K562 (cell line): ENCODE measurements around the gene PAF1. TPM values are rescaled to one million over a fixed set of nuclear protein-coding genes. Genes with fewer than 3 reads are reported as not detected.

Experiments used
- ETV6 ChIP-seq, 3 experiments: fragments of 150-350 bp in 1 of 3; sonication (generic) in 1 of 3; formaldehyde crosslinking in 1 of 3; IDR thresholded peaks; 2 replicates each; pipeline versions ENCODE4 v1.6.1 to v1.8.0; 2014 to 2022; ENCODE audit warnings: borderline replicate concordance in 2 of 3, low read depth in 2 of 3, antibody characterized with exemption in 1 of 3, low read length in 1 of 3, mild to moderate bottlenecking in 1 of 3, missing genetic modification reagents in 1 of 3
- KDM2B ChIP-seq: fragments of 250-450 bp; sonication (Bioruptor Pico); IDR thresholded peaks from 2 replicates; pipeline ENCODE4 v1.8.0; 2021; ENCODE audit warnings: mild to moderate bottlenecking, moderate library complexity
- MEF2A ChIP-seq: IDR thresholded peaks from 2 replicates; pipeline ENCODE4 v1.6.1; 2011; ENCODE audit warnings: low read depth, mild to moderate bottlenecking, low read length, moderate library complexity; ENCODE audit not compliant: control insufficient read depth
- NFRKB ChIP-seq: fragments of 450-650 bp; IDR thresholded peaks from 2 replicates; pipeline ENCODE4 v1.6.1; 2016; ENCODE audit warnings: low read depth
- SREBF1 ChIP-seq: fragments of 150-350 bp; IDR thresholded peaks from 2 replicates; pipeline ENCODE4 v1.6.1; 2014; ENCODE audit warnings: antibody characterized with exemption, low read depth, low read length, borderline replicate concordance
- ZBTB5 ChIP-seq: fragments of 450-650 bp; IDR thresholded peaks from 2 replicates; pipeline ENCODE4 v1.6.1; 2017; ENCODE audit warnings: antibody characterized with exemption
- ZNF263 ChIP-seq: sonication (generic); formaldehyde crosslinking; IDR thresholded peaks from 2 replicates; pipeline ENCODE4 v1.8.0; 2022; ENCODE audit warnings: mild to moderate bottlenecking, missing genetic modification reagents, borderline replicate concordance
- ZNF274 ChIP-seq: IDR thresholded peaks from 2 replicates; pipeline ENCODE4 v1.6.1; 2011; ENCODE audit warnings: low read depth, mild to moderate bottlenecking, low read length, moderate library complexity, borderline replicate concordance
- ZNF280A ChIP-seq: fragments of 450-650 bp; IDR thresholded peaks from 2 replicates; pipeline ENCODE4 v1.6.1; 2018; ENCODE audit warnings: mild to moderate bottlenecking, low read depth; ENCODE audit not compliant: partially characterized antibody
- ZNF707 ChIP-seq: fragments of 250-450 bp; sonication (Bioruptor Pico); conservative IDR thresholded peaks from 2 replicates; pipeline ENCODE4 v1.8.0; 2022; ENCODE audit warnings: inconsistent platforms, mild to moderate bottlenecking, moderate library complexity
- polyA plus RNA-seq, 8 experiments: library from polyadenylated mRNA; depleted of rRNA in 4 of 8; stranded (reverse) in 5 of 8; unstranded in 3 of 8; fragments of >200 nt; fragmentation: Nextera tagmentation in 2 of 8; fragmentation: Illumina TruSeq in 1 of 8; extraction: Ambion mirVana in 2 of 8; extraction: Trizol in 1 of 8; gene quantifications; 2 replicates each; pipeline versions ENCODE4 v1.2.1 to v1.2.3, GENCODE V29; 2011 to 2014; ENCODE audit warnings: inconsistent platforms in 1 of 8, missing spikeins in 1 of 8
- total RNA-seq, 7 experiments: library from RNA; depleted of rRNA in 6 of 7; stranded (reverse); fragments of >200 nt in 6 of 7; fragmentation: Illumina TruSeq in 2 of 7; extraction: Trizol in 2 of 7; gene quantifications; 2 replicates each; pipeline versions ENCODE4 v1.2.1 to v1.2.3, GENCODE V29; 2011 to 2021; ENCODE audit warnings: low replicate concordance in 1 of 7
- TF ChIP-seq, protein P1 (sequence below), 2 experiments: fragments of 450-650 bp; formaldehyde crosslinking in 1 of 2; IDR thresholded peaks; 2 replicates each; pipeline versions ENCODE4 v1.4.0 to v1.6.1; 2014 to 2020; ENCODE audit warnings: mild to moderate bottlenecking in 2 of 2, borderline replicate concordance in 1 of 2, low read depth in 1 of 2
- TF ChIP-seq, protein P2 (sequence below): fragments of 450-650 bp; IDR thresholded peaks from 2 replicates; pipeline ENCODE4 v1.6.1; 2016; ENCODE audit warnings: missing biosample characterization, missing genetic modification characterization

Gene PAF1
- total and polyA plus RNA-seq, 9 of the 15 experiments (the other 6 are each of a cell fraction or from before 2014, with no cell fraction given) = 1.5 to 45.0 (median 33.8) TPM

DNA sequence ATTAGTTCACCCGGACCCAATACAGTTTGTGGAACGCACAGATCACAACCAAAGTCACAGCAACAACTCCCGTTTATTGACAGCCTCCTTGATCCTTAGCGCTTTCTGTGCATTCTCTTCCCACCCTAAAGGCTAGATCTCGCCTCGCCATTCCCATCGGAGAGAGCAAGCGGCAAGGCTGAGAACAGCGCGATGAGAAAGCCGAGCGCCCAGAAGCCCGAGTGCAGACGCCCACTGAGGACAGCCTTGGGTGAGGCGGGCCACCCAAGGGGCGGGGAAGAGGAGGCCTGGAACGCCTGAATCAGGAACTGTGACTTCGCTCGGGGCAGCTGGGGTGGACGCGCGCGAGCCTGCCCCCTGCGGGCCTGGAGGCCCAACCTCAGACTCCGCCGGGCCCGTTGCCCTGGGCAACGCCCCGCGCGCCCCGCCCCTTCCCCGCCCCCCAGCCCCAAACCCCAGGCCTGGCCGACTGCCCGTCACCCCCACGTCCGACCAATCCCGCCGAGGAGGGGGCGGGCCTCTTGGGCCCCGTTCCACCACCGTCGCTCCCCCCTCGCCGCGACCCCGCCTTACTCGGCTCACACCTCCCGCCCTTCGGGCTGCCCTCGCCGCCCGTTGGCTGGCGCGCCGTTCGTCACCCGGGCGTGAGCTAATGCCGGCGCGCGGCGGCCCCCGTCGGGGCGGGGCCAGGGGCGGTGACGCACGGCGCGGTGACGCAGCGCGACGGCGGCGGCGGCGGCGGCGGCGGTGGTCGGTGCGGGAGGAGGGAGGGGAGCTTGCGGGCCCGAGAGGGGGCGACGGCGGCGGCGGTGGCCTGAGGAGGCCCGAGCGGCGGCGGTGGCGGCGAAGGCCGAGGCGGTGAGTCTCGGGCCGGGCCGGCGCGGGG lies 48.9 kb downstream of the PAF1 start, which contains the start of gene SAMD4B (continued):
- TF ChIP-seq ETV6 (IDR thresholded peaks at IDR 0.05; ENCODE audit: borderline replicate concordance in 1 of 2, low read depth in 2 of 2, low read length in 1 of 2) = no peak
- no peak for TF ChIP-seq ETV6 (CRISPR knock-in tag; IDR thresholded peaks at IDR 0.05; ENCODE audit: borderline replicate concordance)
- TF ChIP-seq, protein P1, sequence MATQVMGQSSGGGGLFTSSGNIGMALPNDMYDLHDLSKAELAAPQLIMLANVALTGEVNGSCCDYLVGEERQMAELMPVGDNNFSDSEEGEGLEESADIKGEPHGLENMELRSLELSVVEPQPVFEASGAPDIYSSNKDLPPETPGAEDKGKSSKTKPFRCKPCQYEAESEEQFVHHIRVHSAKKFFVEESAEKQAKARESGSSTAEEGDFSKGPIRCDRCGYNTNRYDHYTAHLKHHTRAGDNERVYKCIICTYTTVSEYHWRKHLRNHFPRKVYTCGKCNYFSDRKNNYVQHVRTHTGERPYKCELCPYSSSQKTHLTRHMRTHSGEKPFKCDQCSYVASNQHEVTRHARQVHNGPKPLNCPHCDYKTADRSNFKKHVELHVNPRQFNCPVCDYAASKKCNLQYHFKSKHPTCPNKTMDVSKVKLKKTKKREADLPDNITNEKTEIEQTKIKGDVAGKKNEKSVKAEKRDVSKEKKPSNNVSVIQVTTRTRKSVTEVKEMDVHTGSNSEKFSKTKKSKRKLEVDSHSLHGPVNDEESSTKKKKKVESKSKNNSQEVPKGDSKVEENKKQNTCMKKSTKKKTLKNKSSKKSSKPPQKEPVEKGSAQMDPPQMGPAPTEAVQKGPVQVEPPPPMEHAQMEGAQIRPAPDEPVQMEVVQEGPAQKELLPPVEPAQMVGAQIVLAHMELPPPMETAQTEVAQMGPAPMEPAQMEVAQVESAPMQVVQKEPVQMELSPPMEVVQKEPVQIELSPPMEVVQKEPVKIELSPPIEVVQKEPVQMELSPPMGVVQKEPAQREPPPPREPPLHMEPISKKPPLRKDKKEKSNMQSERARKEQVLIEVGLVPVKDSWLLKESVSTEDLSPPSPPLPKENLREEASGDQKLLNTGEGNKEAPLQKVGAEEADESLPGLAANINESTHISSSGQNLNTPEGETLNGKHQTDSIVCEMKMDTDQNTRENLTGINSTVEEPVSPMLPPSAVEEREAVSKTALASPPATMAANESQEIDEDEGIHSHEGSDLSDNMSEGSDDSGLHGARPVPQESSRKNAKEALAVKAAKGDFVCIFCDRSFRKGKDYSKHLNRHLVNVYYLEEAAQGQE (IDR thresholded peaks at IDR 0.05; ENCODE audit: borderline replicate concordance) = no peak; the same call in 1 of the 2 replicates
- TF ChIP-seq, protein P1 (CRISPR knock-in tag; IDR thresholded peaks at IDR 0.05; ENCODE audit: low read depth) = no peak
- TF ChIP-seq, protein P2, sequence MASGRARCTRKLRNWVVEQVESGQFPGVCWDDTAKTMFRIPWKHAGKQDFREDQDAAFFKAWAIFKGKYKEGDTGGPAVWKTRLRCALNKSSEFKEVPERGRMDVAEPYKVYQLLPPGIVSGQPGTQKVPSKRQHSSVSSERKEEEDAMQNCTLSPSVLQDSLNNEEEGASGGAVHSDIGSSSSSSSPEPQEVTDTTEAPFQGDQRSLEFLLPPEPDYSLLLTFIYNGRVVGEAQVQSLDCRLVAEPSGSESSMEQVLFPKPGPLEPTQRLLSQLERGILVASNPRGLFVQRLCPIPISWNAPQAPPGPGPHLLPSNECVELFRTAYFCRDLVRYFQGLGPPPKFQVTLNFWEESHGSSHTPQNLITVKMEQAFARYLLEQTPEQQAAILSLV (tag) = no peak
- TF ChIP-seq ZNF280A = no peak
- no peak for TF ChIP-seq ZNF274
- TF ChIP-seq ZBTB5 = no peak
- TF ChIP-seq MEF2A = 0 out of 2 replicates have a peak, but pooled peaks have one; percentile 31
- TF ChIP-seq KDM2B (CRISPR knock-in tag) = no peak
- peak; percentile 54; the same call in 1 of the 2 replicates for TF ChIP-seq NFRKB
- TF ChIP-seq ZNF707 (CRISPR knock-in tag) = no peak
- peak; percentile 58; the same call in 1 of the 2 replicates for TF ChIP-seq ZNF263 (CRISPR knock-in tag)
- no peak for TF ChIP-seq SREBF1
